GM18517 (cell line): ENCODE results near the gene CNR2.
"Not testable (repeated sequence)": the region's sequence is repeated elsewhere in the genome, so short reads cannot be mapped to it uniquely, and the experiment has no call there.

Experiments
- ATAC-seq: cut with Tn5 transposase; IDR thresholded peaks from one replicate; pipeline ENCODE4 v1.9.1; 2021; ENCODE audit warnings: mild to moderate bottlenecking, moderate library complexity; ENCODE audit not compliant: unreplicated experiment

CNR2 gene

GRCh38 chr1:23913212-23913880 is at the start of gene CNR2:
TSS of gene CNR2 (minus strand) at chr1:23913362. CDS start at chr1:23875617, 37,745 bp downstream.
- ATAC-seq, result no peak

GRCh38 chr1:23960291-23961020 is 47.3 kb upstream of the CNR2 start:
- no peak for ATAC-seq

DNA sequence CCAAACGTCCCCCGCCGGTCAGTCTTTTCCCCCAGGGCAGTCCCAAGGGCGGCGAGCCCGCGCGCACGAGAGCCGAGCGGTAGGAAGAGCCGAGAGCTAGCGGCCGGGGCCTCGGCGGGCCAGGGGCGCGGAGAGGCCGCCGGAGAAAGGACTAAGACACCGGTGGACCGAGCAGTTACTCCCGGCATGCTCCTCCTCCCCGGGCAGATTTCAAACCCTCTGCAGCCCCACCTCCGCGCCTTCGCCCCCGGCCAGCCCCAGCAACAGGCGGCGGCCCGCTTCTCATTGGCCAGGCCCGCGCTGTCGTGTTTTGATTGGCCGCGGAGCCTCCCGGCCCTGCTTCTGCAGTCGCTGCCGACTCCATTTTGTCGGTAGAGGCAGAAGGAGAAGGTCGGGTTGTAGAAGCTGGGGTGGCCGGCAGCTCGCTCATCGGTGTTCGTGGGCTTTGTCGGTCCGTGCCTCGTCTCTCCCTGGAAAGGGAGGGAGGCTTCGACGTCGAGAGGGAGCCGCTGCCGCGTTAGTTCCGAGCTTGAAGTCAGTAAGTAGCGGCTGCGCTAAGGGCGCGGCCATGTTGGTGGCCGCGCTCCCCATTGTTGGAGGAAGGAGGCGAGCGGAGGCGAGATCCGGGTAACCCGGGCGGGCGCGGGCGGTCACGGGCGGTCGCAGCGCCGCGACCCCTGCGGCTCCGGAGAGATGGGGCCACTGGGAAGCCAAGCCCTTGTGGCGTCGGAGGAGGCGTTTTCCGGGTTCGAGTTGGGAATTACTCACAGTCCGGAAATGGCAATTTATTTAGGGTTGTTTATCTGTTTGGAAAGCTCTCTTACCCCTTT is 46.5 kb upstream of the CNR2 start, which contains the start of gene PNRC2:
Gene PNRC2 (plus strand): TSS at position 368 of the 830 bp plus-strand sequence. CDS start 1,630 bp downstream, outside the sequence.
- ATAC-seq, result peak; percentile 55

- peak; percentile 60 for ATAC-seq
These were observed 45.8 kb upstream of the CNR2 start for GRCh38 chr1:23958810-23959460.

GRCh38 chr1:23958040-23958809 is 45.1 kb upstream of the CNR2 start:
- not testable (repeated sequence) for ATAC-seq

DNA sequence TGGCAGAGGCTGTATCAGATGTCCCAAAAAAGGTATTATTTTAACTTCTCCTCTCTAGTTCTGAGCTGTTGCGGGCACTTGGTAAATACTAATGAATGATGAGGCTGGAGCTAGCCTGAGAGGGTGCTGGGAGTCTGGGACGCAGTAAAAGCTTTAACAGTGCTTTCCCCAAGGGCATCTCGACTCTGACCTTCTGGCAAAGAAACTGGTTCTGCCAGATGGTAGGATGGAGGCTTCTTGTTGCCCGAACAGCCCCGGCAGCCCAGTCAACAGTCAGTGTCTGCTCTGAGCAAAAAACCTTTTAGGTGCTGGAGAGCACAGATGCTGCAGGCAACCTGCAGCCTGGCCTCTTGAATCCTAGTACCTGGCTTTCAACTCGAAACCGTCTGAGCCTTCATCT is 43.9 kb upstream of the CNR2 start:
- no peak for ATAC-seq

DNA sequence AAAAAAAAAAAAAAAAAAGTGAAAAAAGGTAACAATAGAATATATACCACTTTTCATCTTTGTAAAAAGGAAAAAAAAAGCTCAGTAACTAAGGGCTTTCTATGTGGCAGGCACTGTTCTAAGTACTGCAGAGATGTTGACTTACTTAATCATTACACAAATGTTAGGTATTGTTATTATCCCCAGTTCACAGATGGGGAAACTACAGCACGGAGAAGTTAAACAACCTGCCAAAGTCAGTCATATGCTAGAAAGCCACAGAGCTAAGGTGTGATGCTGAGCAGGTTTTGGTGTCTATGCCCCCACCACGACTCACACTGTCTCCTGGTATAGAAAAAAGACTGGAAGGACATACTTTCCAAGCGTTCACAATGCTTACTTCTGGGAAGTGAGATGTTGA is 39.9 kb upstream of the CNR2 start:
- no peak for ATAC-seq

DNA sequence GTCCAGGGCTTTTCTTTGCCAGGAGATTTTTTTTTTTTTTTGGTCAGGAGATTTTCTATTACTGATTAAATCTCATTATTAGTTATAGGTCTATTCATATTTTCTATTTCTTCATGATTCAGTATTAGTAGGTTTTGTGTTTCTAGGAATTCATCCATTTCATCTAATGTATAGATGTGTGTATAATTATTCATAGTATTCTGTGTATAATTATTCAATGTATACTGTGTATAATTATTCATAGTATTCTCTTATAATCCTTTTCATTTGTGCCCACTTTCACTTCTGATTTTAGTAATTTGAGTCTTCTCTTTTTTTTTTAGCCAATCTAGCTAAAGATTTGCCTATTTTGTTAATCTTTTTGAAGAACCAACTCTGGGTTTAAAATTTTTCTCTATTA is 34.2 kb upstream of the CNR2 start:
- no peak for ATAC-seq

- no peak for ATAC-seq
These were observed 23.5 kb upstream of the CNR2 start for GRCh38 chr1:23936481-23937176.

DNA sequence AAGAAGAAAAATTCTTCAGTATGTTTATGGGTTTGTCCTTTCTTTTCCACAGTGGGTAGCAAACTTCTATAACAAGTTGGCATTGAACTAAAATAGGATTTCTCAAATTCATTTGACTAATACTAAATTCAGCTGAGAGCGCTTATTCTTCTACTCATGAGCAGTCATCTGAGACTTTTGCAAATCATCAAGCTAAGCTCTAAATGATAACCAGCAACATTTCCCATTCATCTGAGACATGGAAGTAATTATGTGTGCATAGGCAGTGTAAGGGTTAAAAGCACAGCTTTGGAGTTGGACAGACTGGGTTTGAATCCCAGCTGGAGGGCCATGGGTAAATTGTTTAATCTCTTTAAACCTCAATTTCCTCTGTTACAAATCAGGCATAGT is 18.3 kb upstream of the CNR2 start:
- ATAC-seq, result no peak

- ATAC-seq, result no peak
These were observed 17.8 kb upstream of the CNR2 start for GRCh38 chr1:23930861-23931490.

DNA sequence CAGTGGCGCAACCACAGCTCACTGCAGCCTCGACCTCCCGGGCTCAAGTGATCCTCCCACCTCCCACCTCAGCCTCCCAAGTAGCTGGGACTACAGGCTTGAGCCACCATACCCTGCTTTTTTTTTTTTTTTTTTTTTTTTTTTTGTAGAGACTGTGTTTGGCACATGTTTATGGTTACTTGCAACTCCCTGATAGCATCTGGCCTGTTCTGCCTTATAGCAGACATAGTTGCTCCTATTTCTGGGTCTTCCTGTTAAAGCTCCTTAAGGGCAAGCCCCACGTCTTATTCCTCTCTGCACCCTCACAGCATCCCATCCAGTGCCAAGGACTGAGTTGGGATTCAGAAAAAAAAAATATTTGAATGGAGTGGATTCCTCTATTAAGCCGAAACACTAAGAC is 17.1 kb upstream of the CNR2 start:
- no peak for ATAC-seq

GRCh38 chr1:23928789-23929188 is 15.6 kb upstream of the CNR2 start:
- no peak for ATAC-seq

- no peak for ATAC-seq
These were observed 13.9 kb upstream of the CNR2 start for GRCh38 chr1:23927097-23927496.

DNA sequence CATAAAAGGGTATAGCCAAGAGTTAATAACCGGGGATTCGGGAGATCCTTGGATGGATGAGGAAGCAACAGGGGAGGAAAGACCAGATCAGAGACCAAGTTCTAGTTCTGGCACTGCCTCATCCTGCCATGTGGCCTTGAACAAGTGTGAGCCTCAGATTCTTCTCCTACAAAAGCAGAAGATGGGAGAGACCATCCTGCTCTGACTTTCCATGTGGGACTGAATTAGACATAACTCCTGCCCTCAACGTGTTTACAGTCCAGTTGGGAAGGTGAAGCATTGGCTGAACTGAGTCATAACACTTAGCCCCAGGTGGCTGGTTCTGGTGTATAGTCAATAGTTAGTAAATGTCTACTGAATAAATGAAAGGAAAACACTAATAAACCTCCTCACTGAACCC is 12.1 kb upstream of the CNR2 start:
- ATAC-seq, result no peak

- no peak for ATAC-seq
These were observed 11.4 kb upstream of the CNR2 start for GRCh38 chr1:23924601-23925000.

GRCh38 chr1:23923592-23924499 is 10.7 kb upstream of the CNR2 start:
- ATAC-seq, result no peak

DNA sequence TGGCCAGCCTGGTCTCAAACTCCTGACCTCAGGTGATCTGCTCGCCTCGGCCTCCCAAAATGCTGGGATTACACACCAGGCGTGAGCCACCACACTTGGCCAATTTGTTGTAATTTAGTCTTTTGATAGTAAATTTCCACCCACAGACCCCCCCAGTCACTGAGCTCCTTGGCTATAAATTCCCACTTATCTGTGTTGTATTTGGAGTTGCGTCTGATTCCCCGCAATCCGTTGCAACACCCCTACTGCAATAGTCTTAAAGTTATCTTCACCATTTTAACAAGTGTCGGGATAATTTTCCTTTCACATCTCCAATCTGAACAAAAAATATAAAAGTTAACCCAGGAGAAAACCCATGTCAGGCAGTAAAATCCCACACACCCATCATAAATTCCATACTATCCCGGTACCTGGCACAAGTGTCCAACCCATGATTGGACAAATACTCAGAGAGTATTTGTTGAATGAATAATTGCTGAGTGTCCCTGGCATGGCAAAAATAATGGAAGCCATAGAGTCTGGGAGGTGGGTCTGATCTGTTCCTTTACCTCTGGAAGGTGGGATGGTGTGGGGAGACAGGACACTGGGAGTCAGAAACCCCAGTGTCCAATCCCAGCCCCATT is 9.3 kb upstream of the CNR2 start:
- ATAC-seq, result no peak
